GM19043 (cell line): ENCODE results near the gene RIMBP2.

Experiments used
- ATAC-seq: cut with Tn5 transposase; IDR thresholded peaks from one replicate; pipeline ENCODE4 v1.9.1; 2021; ENCODE audit warnings: low read depth; ENCODE audit not compliant: unreplicated experiment

Gene RIMBP2

DNA sequence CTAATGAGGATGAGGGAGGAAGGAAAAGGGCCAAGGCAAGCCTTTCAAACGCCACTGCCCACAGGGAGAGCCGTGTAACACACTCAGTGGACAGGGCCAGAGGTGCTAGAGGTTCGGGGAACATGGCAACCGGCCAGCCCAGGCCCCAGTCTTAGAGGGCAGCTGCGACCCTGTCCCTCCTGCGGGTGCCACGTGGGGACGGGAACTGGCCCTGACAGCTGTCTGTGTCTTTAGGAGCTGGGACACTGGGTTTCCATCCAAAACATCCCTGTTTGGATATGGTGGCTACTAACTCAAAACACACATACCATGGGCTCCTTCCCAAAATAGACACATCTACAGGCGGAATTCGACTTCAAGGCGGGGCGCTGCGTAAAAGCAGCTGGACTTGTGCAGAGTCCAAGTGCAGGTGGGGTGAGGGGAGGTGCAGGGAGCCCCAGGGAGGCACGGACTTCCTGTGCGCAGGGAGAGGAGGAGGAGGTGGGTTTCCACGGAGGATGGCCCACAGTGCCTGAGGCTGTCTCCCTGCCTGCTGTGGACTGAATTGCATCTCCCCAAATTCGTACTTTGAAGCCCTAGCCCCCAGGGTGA lies 193.8 kb downstream of the RIMBP2 start:
- ATAC-seq = no peak

DNA sequence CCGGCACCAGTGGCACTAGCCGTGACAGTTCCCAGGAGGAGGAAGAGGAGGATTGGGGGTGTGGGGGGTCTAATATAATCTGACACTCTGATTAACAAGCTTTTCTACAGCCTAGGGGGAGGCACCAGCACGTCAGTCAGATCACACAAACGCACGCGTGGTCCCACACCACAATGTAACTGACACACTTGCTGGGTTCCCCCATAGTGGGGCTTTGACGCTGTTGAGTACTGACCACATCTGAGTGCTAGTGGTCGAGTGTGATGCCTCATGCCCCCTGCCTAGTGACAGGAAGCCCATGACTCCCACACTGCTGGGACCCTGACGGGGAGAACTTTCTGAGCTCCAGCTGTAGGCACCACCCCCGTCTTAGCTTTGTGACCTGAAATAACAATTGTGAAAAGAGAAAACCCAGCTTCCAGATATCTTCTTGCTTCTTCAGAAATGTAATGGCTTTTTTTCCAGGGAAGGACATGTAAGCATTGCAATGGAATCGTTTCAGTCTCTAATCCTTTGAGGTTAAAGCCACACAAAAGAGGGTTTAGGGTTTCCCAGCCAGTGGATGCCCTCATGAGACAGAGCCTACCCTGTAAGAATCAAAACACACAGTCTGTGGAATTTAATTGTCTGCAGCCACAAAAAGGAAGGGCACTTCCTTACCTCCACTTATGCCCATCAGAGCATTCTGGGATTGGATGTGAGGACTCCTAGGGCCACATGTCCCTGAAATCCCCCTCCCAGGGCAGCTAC lies 194.5 kb downstream of the RIMBP2 start:
- ATAC-seq = no peak

DNA sequence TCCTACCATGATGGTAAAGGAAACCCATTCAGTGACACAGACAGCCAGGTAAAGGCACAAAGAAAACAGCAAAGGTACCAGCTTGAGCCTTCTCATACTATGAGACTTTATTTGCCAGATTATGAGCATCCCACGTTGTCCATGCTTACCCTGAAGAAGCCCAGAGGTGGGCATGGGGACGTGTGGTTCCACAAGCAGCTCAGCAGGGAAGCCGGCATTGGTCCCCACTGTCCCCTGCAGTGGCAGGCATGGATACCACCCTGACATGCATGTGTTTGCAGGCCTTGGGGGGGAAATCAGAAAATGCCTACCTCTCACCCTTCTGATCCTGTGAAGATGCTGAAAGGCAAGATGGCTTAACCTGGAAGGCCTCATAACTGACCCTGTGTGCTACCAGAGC lies 195.3 kb downstream of the RIMBP2 start:
- ATAC-seq = no peak

- no peak for ATAC-seq
These were observed 198.5 kb downstream of the RIMBP2 start for GRCh38 chr12:130517588-130517987.

DNA sequence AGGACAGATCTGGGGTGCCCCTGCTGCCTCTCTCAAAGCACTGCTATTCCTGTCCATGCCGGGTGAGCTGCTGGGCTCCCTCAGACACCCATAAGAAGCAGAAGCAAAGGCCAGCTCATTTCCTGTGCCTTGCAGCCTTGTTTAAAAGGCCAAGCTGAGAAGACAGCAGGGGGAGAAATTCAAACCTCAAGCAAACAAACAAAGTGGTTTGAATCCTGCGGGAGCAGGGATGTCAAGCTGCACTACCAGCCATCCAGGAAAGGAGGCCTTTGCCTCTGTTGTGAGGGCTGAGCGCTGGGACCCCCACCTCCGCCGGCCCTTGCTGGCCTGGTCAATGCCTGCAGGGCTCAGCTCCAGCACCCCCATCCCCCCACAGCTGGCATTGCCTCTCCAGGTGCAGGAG lies 201.9 kb downstream of the RIMBP2 start:
- no peak for ATAC-seq

- no peak for ATAC-seq
These were observed 202.5 kb downstream of the RIMBP2 start for GRCh38 chr12:130513556-130513955.

DNA sequence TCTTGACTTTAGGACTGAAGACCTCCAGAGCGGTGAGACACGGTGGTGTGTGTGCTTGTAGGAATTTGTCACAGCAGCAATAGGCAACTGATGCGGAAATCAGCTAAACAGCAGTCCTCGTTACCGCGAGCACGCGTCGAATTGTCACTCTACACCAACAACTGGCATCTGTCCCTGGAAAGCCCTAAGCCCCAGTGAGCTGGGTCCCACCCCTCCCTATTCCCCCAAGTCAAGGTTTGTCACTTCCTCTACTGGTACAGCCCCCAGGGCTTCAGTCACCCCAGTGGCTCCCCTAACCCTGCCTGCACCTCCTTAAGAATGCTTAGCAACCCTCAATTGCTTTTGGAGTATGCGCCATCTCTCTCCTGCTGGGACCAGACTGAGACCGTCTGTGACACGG lies 204.8 kb downstream of the RIMBP2 start:
- ATAC-seq = no peak

GRCh38 chr12:130509454-130509853 lies 206.6 kb downstream of the RIMBP2 start:
- no peak for ATAC-seq

DNA sequence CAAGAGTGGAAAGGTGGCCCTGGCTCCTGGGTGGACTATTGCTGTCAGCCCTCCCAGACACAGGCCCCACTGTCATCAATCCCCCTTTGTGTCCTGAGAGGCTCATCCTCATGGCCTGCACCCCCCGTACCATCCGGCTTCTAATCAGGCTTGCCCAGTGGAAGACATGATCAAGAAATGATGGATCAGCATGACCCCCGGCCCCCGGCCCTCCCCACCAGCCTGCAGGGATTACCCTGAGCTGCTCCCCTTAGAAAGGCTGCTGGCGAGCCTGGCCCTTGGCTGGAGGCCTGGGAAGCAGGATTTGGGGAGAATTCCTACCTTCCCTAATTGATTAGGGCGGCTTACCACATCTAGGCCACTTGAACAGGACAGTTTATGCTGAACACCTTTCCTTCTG lies 207.3 kb downstream of the RIMBP2 start:
- no peak for ATAC-seq

DNA sequence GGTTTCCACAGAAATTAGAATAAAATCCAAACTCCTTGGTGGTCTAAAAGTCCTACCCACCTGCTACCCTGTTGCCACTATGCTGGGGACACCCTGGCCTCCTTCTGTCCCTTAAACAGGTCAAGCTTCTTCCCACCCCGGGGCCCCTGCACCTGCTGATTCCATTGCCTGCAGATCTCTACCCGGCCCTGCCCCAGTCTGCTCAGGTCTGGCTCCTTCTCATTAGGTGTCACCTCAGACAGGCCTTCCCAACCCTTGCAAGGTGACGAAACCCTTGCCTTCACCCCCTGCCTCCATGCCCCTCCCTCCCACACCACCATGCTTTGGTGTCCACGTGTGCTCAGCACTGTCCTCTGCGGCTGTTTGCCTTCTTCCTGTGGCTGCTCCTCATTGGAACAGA lies 207.8 kb downstream of the RIMBP2 start:
- no peak for ATAC-seq

DNA sequence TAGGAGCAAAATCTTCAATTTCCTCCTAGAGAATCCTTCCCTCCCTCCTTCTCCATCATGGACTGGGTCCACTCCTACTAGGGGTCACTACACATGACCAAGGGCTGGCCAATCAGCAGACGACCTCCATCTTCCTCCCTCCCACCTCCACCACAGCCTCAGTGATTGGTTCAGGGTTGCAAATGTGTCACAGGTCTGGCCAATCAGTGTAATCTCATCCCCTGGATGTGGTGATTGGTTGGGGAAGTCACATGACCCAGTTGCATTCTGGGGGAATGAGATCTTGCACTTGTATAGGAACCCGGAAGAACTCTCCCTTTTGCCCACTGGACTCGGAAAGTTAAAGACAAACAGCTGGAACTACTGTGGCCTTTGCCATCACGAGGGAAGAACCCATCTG lies 209.3 kb downstream of the RIMBP2 start:
- ATAC-seq = no peak

DNA sequence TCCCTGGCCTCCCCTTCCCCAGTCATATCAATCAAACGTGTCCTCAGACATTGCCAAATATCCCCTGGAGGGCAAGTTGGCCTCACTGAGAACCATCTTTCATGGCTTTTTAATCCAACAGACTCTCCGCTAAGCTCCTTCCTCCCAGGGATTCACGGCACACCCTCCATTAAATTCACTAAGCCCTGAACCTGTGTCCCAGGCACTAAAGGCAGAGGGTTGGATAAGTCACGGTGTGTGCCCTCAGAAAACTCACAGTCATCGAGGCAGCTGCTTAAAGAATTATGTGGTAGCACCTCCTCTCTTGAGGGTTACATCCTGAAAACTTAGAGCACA lies 211.3 kb downstream of the RIMBP2 start:
- no peak for ATAC-seq

DNA sequence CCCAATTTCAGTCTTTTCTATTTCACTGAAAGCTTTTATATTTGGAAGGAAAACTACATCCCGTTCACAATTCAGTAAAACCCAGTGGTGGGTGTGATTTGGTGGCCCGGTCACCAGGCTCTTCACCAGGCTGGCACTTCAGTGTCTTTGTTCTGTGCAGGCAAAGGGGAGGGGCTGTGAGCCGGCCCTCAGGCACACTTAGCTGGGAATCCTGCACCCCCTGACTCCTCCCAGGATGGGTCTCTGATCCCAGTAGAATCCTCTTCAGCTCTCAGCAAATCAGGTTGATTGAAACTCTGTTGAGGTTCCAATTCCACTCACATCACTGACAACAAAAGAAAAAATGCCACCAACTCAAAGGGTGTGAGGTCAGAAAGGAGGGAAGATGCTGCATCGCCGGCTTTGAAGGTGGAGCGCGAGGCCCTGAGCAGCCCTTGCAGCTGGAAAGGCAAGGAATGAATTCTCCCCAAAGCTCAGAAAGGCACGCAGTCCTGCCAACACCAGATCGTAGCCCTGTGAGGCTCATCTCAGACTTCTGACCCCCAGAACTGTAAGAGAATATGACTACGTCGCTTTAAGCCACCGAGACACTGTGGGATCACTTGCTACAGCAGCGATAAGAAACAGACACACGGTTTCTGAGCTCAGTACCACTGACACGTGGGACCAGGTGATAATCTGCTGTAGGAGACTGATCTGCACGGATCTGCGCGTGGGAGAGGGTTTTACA lies 211.8 kb downstream of the RIMBP2 start:
- no peak for ATAC-seq

DNA sequence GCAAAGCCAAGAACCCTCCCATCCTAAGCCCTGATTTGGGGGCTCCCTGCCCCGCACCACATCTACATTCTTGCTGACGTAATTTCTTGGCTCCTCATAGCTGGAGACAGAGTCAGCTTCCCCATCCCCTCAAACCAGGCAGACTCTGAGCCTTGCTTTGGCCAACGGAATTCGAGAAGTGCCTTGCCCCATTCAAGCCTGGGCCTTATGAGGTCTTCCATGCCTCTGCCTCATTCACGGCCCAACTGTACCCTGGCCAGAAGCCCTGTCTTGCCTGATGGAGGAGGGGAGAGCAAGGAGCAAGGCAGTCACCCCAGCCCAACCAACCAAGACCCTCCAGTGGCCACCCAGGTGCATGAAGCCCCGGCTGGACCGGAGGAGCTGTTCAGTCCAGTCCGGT lies 214.3 kb downstream of the RIMBP2 start:
- ATAC-seq = no peak

DNA sequence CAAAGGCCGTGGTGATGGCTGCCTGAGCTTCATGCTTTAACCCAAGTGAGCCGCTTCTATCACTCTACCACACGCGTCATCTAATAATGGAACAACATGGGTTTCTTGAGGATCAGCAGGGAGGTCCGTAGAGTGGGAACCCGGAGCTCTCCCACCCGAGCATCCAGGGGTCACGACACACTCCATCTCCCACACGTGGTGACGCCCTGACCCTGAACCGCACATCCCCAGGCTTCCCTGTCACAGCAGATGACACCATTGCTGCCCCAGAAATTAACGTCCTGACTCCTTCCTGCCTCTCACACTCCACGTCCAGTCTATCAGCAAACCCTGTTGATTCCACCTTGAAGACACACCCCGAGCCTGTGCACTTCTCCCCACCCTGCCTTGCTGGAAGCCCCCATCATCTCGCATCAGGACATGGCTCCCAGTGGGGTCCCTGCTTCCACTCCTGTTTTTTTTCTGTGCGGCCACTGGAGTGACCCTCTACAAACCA lies 215.2 kb downstream of the RIMBP2 start:
- ATAC-seq = no peak

- ATAC-seq = no peak
These were observed 216.6 kb downstream of the RIMBP2 start for GRCh38 chr12:130499474-130499873.

- no peak for ATAC-seq
These were observed 217.3 kb downstream of the RIMBP2 start for GRCh38 chr12:130498589-130499385.

- no peak for ATAC-seq
These were observed 218.1 kb downstream of the RIMBP2 start for GRCh38 chr12:130497991-130498390.

DNA sequence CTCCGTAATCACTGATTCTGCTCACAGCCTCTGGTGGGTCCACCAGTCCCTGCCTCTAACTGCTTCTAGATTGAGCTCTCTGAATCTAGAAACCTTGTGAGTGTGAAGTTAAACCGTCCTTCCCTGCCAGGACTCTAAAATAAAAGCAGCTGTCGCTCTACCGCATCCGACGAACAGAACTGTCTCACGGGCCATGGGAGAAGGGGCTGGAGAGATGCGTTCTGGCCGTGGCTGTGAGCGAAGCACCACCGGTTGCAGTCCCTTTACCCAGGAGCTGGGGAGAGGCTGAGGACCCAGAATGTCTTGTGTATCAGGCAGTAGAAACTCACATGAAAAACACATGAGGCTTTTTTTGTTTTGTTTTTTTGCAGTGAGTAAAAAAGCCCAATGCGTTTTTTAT lies 218.8 kb downstream of the RIMBP2 start:
- ATAC-seq = no peak

DNA sequence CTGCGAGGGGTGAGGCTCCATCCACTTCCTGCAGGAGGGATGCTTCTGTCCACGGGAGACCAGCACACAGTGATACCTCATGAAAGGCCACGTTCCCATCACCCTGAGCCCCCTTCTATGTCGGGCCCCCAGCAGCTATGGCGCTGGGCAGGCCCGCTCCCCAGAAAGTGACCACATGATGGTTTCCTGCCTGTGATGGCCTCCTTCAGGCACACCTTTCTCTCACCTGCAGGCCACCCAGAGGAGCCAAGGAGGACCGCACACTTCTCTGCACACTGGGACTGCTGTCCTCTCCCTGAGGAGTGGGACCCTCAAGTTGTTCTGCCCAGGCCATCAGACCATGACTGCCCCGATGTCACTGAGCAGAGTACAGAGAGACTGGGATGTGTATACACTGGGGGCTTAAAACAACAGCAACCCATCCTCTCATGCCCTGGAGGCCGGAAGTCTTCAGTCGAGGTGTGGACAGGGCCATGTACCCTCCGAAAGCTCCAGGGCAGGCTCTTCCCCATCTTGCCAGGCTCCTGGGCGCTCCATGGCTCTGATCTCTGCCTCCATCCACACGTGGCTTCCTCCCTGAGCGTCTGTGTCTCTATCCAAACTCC lies 219.5 kb downstream of the RIMBP2 start:
- no peak for ATAC-seq

GRCh38 chr12:130495156-130495555 lies 220.9 kb downstream of the RIMBP2 start:
- no peak for ATAC-seq
